ENCODE results near the gene PURB. TPM values are rescaled to one million over a fixed set of nuclear protein-coding genes. Genes with fewer than 3 reads are reported as not detected.

PURB gene
- total RNA-seq, 4 donors from 2014 or later, result 13.8 to 21.5 (median 15.8) TPM

GRCh38 chr7:44911911-44912310, 26.6 kb upstream of the PURB start:
- no peaks in the 10 kb centered on the region for H3K9me3 ChIP-seq
- H3K36me3 ChIP-seq, result no peaks in the 10 kb centered on the region
- H3K27ac ChIP-seq, result no peak overlapping the region
- no peak for DNase-seq
- TF ChIP-seq CTCF (IDR thresholded peaks at IDR 0.05), result no peak
- H3K4me3 ChIP-seq, result no peak overlapping the region
- H3K4me1 ChIP-seq, result no peaks in the 10 kb centered on the region
- H3K27me3 ChIP-seq, result no peaks in the 10 kb centered on the region

GRCh38 chr7:44909596-44910389, 24.5 kb upstream of the PURB start:
- no peaks in the 10 kb centered on the region for H3K36me3 ChIP-seq
- TF ChIP-seq CTCF (IDR thresholded peaks at IDR 0.05), result no peak
- no peak for TF ChIP-seq POLR2A (IDR thresholded peaks at IDR 0.05)
- H3K4me1 ChIP-seq, result no peaks in the 10 kb centered on the region

GRCh38 chr7:44906965-44907364, 21.6 kb upstream of the PURB start:
- Histone ChIP-seq H3K27ac (no peak overlapping the region), H3K27me3 (no peaks in the 10 kb centered on the region), H3K4me1 (no peaks in the 10 kb centered on the region), H3K36me3 (no peaks in the 10 kb centered on the region), H3K9me3 (no peaks in the 10 kb centered on the region), H3K4me3 (no peak overlapping the region)
- no peak for DNase-seq
- no peak for TF ChIP-seq CTCF (IDR thresholded peaks at IDR 0.05)
- TF ChIP-seq POLR2A (IDR thresholded peaks at IDR 0.05), result no peak

More at GRCh38 chr7:44909596-44910389, 24.5 kb upstream of the PURB start:
- no peaks in the 10 kb centered on the region for H3K27me3 ChIP-seq
- no peaks in the 10 kb centered on the region for H3K9me3 ChIP-seq
- no peak overlapping the region for H3K4me3 ChIP-seq
- H3K27ac ChIP-seq, result no peak overlapping the region
- no peak for DNase-seq

GRCh38 chr7:44905002-44905635, 19.8 kb upstream of the PURB start:
- H3K4me1 ChIP-seq, result no peaks in the 10 kb centered on the region
- no peak overlapping the region for H3K27ac ChIP-seq
- H3K9me3 ChIP-seq, result no peaks in the 10 kb centered on the region
- no peaks in the 10 kb centered on the region for H3K36me3 ChIP-seq
- no peaks in the 10 kb centered on the region for H3K27me3 ChIP-seq
- DNase-seq, result no peak
- TF ChIP-seq POLR2A (IDR thresholded peaks at IDR 0.05) (no peak), CTCF (IDR thresholded peaks at IDR 0.05) (no peak)
- H3K4me3 ChIP-seq, result no peak overlapping the region

GRCh38 chr7:44899443-44899842, 14.1 kb upstream of the PURB start:
- Histone ChIP-seq H3K27ac (no peak overlapping the region), H3K4me3 (no peak overlapping the region), H3K4me1 (no peaks in the 10 kb centered on the region), H3K27me3 (no peaks in the 10 kb centered on the region), H3K36me3 (no peaks in the 10 kb centered on the region), H3K9me3 (no peaks in the 10 kb centered on the region)
- TF ChIP-seq CTCF (IDR thresholded peaks at IDR 0.05) (no peak), POLR2A (IDR thresholded peaks at IDR 0.05) (no peak)
- no peak for DNase-seq
